GM12873 (cell line): ENCODE measurements around the gene SHROOM2.

Experiments used
- CTCF ChIP-seq: IDR thresholded peaks from 2 replicates; pipeline ENCODE4 v1.5.1; 2012; ENCODE audit warnings: low read depth, mild to moderate bottlenecking, moderate library complexity, low read length, control low read depth; ENCODE audit not compliant: insufficient read depth; ENCODE audit errors: missing control alignments

Gene SHROOM2

GRCh38 chrX:9923357-9923756 is 137.1 kb downstream of the SHROOM2 start:
- TF ChIP-seq CTCF, result no peak

- TF ChIP-seq CTCF, result no peak
These were observed 139.8 kb downstream of the SHROOM2 start for GRCh38 chrX:9926002-9926401.

GRCh38 chrX:9927698-9928482 is 141.7 kb downstream of the SHROOM2 start:
- TF ChIP-seq CTCF, result no peak

GRCh38 chrX:9935436-9935835 is 149.2 kb downstream of the SHROOM2 start:
- no peak for TF ChIP-seq CTCF

DNA sequence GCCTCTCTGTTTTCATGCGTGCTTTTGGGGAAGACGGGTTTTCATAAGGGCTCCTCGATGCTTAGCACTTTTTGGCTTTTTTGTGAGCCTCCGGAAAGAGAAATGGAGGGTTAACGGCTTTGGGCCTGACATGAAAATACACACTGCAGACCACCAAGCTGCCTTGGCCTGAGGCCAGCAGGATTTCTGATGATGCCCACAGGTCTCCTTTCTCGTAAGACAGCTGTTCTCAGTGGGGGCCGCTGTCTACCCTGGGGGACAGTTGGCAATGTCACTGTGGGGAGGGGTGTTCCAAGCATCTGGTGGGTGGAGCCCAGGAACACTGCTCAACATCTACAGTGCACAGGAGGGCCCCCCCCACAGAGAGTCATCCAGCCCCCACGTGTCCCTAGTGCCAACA is 151.5 kb downstream of the SHROOM2 start:
- no peak for TF ChIP-seq CTCF

GRCh38 chrX:9938516-9938915 is 152.3 kb downstream of the SHROOM2 start:
- no peak for TF ChIP-seq CTCF

DNA sequence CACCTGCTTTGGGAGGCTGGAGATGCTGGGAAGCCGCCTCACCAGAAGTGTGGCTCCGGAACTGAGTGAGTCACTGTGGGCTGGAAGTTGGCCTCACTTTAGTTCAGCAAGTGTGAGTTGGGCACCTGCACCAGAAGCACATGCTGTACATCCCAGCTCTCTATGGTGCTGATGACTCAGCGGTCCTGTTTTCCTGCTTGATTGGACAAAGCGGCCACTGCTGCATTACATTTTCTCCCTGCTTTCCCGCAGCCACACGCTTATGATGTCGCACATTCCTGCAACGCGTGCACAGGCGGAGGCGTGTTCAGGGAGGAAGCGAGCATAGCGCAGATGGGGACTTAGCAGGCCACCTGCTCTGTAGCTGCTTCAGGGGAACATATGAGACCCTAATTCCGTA is 154.2 kb downstream of the SHROOM2 start:
- no peak for TF ChIP-seq CTCF

- no peak for TF ChIP-seq CTCF
These were observed 155.9 kb downstream of the SHROOM2 start for GRCh38 chrX:9942086-9942485.
